HepG2 (cell line): Measurements from ENCODE around the gene ENG. TPM values are rescaled to one million over a fixed set of nuclear protein-coding genes. Genes with fewer than 3 reads are reported as not detected.

Experiments used
- ARID4A ChIP-seq: sonication (generic); formaldehyde crosslinking; IDR thresholded peaks from 2 replicates; pipeline ENCODE4 v1.5.0; 2020; ENCODE audit warnings: mild to moderate bottlenecking, missing genetic modification reagents, borderline replicate concordance
- ZNF253 ChIP-seq: sonication (generic); formaldehyde crosslinking; IDR thresholded peaks from 2 replicates; pipeline ENCODE4 v1.8.0; 2022; ENCODE audit warnings: mild to moderate bottlenecking, missing genetic modification reagents, borderline replicate concordance
- ZNF281 ChIP-seq: sonication (generic); formaldehyde crosslinking; IDR thresholded peaks from 2 replicates; pipeline ENCODE4 v1.4.0; 2020; ENCODE audit warnings: missing genetic modification reagents, borderline replicate concordance
- ZNF720 ChIP-seq: sonication (generic); formaldehyde crosslinking; IDR thresholded peaks from 2 replicates; pipeline ENCODE4 v1.4.0; 2020; ENCODE audit warnings: missing genetic modification reagents
- ZNF770 ChIP-seq: sonication (generic); formaldehyde crosslinking; IDR thresholded peaks from 2 replicates; pipeline ENCODE4 v1.5.0; 2020; ENCODE audit warnings: mild to moderate bottlenecking, missing genetic modification reagents
- ZNF788 ChIP-seq: sonication (generic); formaldehyde crosslinking; IDR thresholded peaks from 2 replicates; pipeline ENCODE4 v1.5.0; 2020; ENCODE audit warnings: mild to moderate bottlenecking, missing genetic modification reagents, borderline replicate concordance
- polyA plus RNA-seq, 8 experiments: library from polyadenylated mRNA; depleted of rRNA in 3 of 8; stranded (reverse) in 7 of 8; unstranded in 1 of 8; fragments of >200 nt; fragmentation: Illumina TruSeq in 4 of 8; extraction: Trizol in 4 of 8; gene quantifications; 2 replicates each; pipeline versions ENCODE4 v1.2.1 to v1.2.3, GENCODE V29; 2011 to 2016; ENCODE audit warnings: low read depth in 4 of 8, missing spikeins in 1 of 8, mixed read lengths in 1 of 8; ENCODE audit not compliant: insufficient read depth in 1 of 8
- total RNA-seq, 5 experiments: library from RNA; depleted of rRNA; stranded (reverse); fragments of >200 nt; fragmentation: Illumina TruSeq; extraction: Trizol; gene quantifications; 2 replicates each; pipeline ENCODE4 v1.2.3, GENCODE V29; 2016; ENCODE audit warnings: low read depth in 1 of 5

The ENG gene
- total and polyA plus RNA-seq, 2 of the 13 experiments (the other 11 are each of a cell fraction or from before 2014, with no cell fraction given): 0.02 to 1.1 TPM

- TF ChIP-seq ZNF770 (CRISPR knock-in tag) (peak; percentile 64), ZNF788 (CRISPR knock-in tag) (0 out of 2 replicates have a peak, but pooled peaks have one; percentile 23), ZNF281 (no peak), ZNF253 (no peak), ZNF720 (no peak), ARID4A (peak; percentile 21; the same call in 1 of the 2 replicates)
These were observed 6.4 kb downstream of the ENG start (continued) for GRCh38 chr9:127847833-127848755.
